ENCODE results near the gene CD44. TPM values are rescaled to one million over a fixed set of nuclear protein-coding genes. Genes with fewer than 3 reads are reported as not detected.

Gene CD44
- total and polyA plus RNA-seq, 10 of the 15 experiments (the other 5 are each of a cell fraction or from before 2014, with no cell fraction given), result 57.1 to 293 (median 120) TPM

DNA sequence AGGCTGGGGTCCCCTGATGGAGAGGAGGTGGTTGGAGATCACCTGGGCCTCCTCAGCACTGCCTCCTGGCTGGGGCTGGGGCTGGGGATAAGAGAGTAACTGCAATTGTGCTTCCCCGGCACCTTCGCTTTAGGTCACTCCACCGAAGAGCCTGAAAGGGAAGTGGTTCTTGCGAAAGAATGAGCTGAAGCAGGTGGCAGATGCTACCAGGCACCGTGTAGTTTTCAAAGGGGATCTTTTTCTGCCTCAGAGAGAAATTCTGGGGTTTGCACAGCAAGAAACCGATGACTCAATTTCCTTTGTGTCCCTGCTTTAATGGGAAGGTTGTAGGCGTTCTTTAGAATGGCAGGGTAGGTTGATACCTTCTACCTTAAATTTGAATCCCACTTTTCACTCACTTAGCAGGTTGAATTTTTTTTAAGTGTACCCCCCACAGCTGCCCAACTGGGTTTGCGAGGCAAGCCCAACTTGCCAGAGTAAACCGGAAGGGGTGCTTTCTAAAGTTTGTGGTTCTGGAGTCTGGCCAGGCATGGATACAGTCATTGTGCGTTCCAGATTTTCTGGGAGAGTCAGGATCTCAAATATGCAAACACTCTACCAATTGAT, 5.3 kb downstream of the CD44 start (continued):
- TF ChIP-seq STAT1 (conservative IDR thresholded peaks at IDR 0.05) (no peak), ASH2L (IDR thresholded peaks at IDR 0.05; ENCODE audit: borderline replicate concordance, low read depth) (no peak), SMAD5 (IDR thresholded peaks at IDR 0.05; ENCODE audit: low read depth) (no peak), YBX1 (IDR thresholded peaks at IDR 0.05) (no peak), RAD21 (IDR thresholded peaks at IDR 0.05; ENCODE audit: insufficient read depth, low read depth, low read length) (peak; percentile 41; the same call in 1 of the 2 replicates), GATAD2B (conservative IDR thresholded peaks at IDR 0.05; ENCODE audit: low read depth) (no peak; the same call in 1 of the 2 replicates), ZBTB4 (CRISPR knock-in tag; IDR thresholded peaks at IDR 0.05) (no peak), CHD2 (IDR thresholded peaks at IDR 0.05; ENCODE audit: borderline replicate concordance, low read depth, low read length) (peak; percentile 60; the same call in 1 of the 2 replicates), ZNF622 (IDR thresholded peaks at IDR 0.05) (no peak), TBL1XR1 (IDR thresholded peaks at IDR 0.05; ENCODE audit: low read depth, low read length) (0 out of 2 replicates have a peak, but pooled peaks have one; percentile 40), PML (IDR thresholded peaks at IDR 0.05; ENCODE audit: low read length) (no peak; the same call in 1 of the 2 replicates), DPF2 (IDR thresholded peaks at IDR 0.05) (peak; percentile 70)
- TF ChIP-seq, protein P1, sequence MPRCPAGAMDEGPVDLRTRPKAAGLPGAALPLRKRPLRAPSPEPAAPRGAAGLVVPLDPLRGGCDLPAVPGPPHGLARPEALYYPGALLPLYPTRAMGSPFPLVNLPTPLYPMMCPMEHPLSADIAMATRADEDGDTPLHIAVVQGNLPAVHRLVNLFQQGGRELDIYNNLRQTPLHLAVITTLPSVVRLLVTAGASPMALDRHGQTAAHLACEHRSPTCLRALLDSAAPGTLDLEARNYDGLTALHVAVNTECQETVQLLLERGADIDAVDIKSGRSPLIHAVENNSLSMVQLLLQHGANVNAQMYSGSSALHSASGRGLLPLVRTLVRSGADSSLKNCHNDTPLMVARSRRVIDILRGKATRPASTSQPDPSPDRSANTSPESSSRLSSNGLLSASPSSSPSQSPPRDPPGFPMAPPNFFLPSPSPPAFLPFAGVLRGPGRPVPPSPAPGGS (IDR thresholded peaks at IDR 0.05; ENCODE audit: borderline replicate concordance, insufficient read depth, low read depth, low read length, poor library complexity, severe bottlenecking), result peak; percentile 87
- TF ChIP-seq, protein P2, sequence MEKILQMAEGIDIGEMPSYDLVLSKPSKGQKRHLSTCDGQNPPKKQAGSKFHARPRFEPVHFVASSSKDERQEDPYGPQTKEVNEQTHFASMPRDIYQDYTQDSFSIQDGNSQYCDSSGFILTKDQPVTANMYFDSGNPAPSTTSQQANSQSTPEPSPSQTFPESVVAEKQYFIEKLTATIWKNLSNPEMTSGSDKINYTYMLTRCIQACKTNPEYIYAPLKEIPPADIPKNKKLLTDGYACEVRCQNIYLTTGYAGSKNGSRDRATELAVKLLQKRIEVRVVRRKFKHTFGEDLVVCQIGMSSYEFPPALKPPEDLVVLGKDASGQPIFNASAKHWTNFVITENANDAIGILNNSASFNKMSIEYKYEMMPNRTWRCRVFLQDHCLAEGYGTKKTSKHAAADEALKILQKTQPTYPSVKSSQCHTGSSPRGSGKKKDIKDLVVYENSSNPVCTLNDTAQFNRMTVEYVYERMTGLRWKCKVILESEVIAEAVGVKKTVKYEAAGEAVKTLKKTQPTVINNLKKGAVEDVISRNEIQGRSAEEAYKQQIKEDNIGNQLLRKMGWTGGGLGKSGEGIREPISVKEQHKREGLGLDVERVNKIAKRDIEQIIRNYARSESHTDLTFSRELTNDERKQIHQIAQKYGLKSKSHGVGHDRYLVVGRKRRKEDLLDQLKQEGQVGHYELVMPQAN (conservative IDR thresholded peaks at IDR 0.05), result no peak
- TF ChIP-seq, protein P3, sequence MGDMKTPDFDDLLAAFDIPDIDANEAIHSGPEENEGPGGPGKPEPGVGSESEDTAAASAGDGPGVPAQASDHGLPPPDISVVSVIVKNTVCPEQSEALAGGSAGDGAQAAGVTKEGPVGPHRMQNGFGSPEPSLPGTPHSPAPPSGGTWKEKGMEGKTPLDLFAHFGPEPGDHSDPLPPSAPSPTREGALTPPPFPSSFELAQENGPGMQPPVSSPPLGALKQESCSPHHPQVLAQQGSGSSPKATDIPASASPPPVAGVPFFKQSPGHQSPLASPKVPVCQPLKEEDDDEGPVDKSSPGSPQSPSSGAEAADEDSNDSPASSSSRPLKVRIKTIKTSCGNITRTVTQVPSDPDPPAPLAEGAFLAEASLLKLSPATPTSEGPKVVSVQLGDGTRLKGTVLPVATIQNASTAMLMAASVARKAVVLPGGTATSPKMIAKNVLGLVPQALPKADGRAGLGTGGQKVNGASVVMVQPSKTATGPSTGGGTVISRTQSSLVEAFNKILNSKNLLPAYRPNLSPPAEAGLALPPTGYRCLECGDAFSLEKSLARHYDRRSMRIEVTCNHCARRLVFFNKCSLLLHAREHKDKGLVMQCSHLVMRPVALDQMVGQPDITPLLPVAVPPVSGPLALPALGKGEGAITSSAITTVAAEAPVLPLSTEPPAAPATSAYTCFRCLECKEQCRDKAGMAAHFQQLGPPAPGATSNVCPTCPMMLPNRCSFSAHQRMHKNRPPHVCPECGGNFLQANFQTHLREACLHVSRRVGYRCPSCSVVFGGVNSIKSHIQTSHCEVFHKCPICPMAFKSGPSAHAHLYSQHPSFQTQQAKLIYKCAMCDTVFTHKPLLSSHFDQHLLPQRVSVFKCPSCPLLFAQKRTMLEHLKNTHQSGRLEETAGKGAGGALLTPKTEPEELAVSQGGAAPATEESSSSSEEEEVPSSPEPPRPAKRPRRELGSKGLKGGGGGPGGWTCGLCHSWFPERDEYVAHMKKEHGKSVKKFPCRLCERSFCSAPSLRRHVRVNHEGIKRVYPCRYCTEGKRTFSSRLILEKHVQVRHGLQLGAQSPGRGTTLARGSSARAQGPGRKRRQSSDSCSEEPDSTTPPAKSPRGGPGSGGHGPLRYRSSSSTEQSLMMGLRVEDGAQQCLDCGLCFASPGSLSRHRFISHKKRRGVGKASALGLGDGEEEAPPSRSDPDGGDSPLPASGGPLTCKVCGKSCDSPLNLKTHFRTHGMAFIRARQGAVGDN (IDR thresholded peaks at IDR 0.05), result no peak
- TF ChIP-seq, protein P4, sequence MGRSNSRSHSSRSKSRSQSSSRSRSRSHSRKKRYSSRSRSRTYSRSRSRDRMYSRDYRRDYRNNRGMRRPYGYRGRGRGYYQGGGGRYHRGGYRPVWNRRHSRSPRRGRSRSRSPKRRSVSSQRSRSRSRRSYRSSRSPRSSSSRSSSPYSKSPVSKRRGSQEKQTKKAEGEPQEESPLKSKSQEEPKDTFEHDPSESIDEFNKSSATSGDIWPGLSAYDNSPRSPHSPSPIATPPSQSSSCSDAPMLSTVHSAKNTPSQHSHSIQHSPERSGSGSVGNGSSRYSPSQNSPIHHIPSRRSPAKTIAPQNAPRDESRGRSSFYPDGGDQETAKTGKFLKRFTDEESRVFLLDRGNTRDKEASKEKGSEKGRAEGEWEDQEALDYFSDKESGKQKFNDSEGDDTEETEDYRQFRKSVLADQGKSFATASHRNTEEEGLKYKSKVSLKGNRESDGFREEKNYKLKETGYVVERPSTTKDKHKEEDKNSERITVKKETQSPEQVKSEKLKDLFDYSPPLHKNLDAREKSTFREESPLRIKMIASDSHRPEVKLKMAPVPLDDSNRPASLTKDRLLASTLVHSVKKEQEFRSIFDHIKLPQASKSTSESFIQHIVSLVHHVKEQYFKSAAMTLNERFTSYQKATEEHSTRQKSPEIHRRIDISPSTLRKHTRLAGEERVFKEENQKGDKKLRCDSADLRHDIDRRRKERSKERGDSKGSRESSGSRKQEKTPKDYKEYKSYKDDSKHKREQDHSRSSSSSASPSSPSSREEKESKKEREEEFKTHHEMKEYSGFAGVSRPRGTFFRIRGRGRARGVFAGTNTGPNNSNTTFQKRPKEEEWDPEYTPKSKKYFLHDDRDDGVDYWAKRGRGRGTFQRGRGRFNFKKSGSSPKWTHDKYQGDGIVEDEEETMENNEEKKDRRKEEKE (IDR thresholded peaks at IDR 0.05), result no peak

Measured in GM12878 (cell line).